ENCODE results near the gene TNFAIP8L1.

DNA sequence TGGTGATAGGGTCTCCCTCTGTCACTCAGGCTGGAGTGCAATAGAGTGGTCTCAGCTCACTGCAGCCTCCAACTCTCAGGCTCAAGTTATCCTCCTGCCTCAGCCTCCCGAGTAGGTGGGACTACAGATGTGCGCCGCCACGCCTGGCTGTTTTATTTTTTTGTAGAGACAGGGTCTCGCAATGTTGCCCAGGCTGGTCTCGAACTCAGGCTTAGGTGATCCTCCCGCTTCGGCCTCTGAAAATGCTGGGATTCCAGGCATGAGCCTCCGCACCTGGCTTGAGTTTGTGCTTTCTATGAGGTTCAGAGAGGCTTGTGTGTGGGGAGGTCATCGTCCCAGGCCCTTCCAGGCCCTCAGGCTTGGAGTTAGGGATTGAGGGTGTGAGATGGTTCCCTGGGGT is 39.2 kb upstream of the TNFAIP8L1 start:
- TF ChIP-seq, protein P1, sequence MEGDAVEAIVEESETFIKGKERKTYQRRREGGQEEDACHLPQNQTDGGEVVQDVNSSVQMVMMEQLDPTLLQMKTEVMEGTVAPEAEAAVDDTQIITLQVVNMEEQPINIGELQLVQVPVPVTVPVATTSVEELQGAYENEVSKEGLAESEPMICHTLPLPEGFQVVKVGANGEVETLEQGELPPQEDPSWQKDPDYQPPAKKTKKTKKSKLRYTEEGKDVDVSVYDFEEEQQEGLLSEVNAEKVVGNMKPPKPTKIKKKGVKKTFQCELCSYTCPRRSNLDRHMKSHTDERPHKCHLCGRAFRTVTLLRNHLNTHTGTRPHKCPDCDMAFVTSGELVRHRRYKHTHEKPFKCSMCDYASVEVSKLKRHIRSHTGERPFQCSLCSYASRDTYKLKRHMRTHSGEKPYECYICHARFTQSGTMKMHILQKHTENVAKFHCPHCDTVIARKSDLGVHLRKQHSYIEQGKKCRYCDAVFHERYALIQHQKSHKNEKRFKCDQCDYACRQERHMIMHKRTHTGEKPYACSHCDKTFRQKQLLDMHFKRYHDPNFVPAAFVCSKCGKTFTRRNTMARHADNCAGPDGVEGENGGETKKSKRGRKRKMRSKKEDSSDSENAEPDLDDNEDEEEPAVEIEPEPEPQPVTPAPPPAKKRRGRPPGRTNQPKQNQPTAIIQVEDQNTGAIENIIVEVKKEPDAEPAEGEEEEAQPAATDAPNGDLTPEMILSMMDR (IDR thresholded peaks at IDR 0.05), result no peak
- no peak for TF ChIP-seq POLR2A (IDR thresholded peaks at IDR 0.05)
